GM18517 (cell line): ENCODE results near the gene ZNF768.
"Not testable (repeated sequence)": the region's sequence is repeated elsewhere in the genome, so short reads cannot be mapped to it uniquely, and the experiment has no call there.

Source experiments
- ATAC-seq: cut with Tn5 transposase; IDR thresholded peaks from one replicate; pipeline ENCODE4 v1.9.1; 2021; ENCODE audit warnings: mild to moderate bottlenecking, moderate library complexity; ENCODE audit not compliant: unreplicated experiment

The ZNF768 gene

DNA sequence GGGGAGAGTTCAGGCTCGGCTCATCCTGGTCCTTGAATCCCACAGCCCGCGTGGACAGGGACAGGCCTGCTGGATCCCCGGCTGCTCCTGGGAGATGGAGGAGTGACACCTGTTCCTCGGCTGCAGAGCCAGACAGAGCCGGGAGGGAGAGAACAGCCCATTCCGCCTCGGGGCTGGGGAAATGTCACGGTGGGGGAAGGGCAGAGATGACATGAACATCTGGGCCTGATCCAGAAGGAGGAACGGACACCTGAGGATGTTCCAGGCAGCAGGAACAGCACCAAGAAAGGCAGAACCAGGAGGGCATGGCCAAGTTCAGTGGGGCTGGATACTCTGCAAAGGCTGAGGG is 29.7 kb upstream of the ZNF768 start:
- no peak for ATAC-seq

DNA sequence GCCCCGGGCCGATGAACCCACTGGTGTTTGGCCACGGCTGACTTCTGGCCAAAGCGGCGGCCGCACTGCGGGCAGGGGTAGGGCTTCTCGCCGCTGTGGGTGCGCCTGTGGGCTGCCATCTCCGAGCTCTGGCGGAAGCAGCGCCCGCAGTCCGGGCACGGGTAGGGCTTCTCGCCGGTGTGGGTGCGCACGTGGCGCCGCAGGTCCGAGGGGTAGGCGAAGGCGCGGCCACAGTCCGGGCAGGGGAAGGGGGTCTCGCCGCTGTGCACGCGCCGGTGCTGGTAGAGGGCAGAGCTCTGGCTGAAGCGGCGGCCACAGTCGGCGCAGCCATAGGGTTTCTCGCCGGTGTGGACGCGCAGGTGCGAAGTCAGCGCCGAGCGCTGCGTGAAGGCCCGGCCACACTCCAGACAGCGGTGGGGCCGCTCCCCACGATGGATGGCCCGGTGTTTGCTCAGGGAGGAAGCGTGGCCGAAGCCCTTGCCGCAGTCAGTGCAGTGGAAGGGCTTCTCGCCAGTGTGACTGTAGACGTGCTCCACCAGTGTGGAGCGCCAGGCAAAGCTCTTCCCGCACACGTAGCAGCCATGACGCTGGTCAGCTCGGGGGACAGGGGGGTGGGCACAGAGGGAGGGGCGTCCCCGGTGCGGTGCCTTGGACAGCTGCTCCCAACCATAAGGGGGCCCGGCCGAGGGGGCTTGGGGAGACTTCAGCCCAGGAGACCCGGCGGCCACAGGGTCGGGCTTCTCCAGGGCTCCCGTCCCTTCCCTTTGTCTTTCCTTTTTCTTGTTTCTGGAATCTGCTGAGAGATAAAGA is 29.2 kb upstream of the ZNF768 start:
- ATAC-seq: no peak

DNA sequence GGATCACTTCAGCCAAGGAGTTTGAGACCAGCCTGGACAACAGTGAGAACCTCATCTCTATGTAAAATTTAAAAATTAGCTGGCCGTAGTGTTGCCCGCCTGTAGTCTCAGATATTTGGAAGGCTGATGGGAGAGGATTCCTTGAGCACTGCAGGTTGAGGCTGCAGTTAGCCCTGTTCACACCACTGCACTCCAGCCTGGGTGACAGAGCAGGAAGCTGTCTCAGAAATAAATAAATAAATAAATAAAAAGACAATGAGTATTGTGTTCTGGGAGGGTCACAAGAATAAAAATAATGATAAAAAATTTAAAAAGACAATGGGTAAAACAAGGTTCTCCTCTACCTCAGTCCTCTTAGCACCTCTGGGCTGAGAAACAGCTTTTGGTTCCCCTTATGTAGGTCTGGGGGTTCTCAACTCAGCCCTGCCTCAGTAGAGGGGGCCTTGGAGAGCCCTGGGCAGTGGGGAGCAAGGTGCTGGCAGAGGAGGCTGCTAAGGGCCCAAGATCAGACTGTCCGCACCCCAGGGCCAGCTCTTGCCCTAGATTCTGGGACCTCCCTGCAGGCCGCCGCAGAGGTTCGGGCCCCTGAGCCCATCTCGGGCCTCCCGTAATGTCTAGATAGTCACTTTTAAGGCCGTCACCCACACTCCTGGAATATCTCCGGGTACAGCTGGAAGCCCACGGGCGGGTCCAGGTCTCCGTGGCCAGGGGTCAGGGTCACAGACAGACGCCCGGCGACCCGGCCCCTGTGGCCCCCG is 28.4 kb upstream of the ZNF768 start:
- ATAC-seq: no peak

DNA sequence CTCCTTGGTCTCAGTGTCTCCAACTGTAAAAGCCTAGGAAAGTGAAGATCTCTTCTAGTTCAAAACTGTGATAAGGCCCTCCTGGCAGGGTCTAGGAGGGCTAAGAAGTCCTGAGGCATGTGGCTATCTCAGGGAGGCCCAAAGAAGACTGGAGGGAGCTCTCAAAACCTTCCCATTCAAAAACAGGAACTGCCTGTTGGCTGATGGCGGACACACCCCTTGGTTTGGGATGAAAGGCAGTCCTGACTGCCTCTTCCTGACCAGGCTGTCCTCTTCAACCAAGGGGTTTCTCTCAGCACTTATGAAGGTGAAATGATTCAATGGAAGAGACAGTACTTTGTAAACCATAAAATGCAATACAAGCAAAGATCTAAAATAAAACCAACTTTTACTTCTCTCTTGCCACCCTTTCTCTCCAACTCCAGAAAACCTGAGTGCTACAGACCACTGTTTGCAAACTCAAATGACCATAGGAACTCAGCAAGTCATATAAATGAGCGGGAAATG is 27.1 kb upstream of the ZNF768 start:
- no peak for ATAC-seq

DNA sequence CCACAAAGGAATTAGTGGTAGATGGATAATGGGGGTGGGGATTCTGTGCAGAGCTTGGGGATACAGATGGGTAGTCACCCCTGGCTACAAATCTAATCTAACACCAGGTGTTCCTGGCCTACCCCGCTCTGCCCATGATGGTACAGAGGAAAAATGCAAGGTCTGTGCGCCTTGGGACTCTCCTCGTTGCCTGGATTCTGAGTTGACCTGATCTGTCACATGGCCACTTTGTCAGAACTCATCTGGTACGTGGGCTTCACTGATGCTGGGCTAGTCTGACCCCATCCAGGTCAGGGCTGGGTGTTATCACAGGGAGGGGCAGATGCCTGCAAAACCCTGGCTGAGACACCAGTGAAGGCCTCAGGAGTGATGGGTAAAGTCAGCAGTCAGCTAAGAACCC is 26.6 kb upstream of the ZNF768 start:
- ATAC-seq: no peak

DNA sequence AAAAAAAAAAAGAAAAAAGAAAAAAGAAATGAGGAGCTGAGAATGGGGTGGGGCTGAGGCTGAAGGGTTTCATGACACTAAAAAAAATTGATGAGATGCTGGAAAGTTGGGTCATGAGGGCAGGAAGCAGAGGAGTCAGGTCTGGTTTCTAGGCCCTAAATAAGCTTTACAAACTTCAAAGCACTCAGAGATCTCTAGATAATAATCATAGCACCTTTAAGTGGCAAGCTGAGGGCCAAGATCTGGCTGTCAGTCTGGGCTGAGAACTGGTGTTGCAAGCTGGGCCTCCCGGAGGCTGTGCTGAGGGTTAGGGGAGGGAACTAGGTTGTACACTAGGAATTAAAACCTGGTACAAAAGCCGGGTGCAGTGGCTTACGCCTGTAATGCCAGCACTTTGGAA is 25.4 kb upstream of the ZNF768 start:
- ATAC-seq: no peak

DNA sequence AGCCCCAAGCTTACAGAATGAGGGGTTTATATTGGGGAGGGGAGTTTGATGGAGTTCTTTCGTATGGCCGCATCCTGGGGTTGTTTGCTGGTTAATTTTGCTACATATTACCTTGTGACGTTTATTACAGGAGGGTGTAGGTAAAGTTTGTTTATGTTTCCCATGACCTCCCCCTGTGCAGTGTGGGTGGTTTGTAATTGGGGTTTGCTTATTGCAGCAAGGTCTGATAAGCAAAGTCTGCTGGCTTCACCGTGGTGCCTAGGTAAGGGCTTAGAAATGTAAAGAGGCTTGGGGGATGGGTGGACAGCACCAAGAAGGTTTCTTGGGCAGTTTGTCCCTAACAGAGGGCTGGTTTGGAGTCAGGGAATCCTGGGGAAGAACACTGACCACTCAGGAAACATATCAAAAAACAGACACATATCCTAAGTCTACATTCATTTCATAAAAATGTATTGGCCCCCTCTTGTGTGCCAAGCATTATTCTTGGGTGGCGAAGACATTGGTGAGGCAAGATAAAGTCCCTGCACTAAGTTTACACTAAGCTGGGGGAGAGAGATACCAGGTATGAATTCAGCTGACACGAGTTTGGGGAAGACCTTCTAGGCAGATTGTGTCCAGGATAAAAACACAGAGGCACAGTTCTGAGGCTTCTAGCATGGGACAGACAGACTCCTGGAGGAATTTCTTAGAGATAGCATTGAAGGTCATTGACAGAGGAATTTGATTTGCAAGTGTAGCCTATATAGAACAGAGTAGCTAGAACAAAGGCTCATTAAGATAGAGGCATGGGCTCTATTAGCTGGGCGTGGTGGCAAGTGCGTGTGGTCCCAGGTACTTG is 22.3 kb upstream of the ZNF768 start:
- no peak for ATAC-seq

DNA sequence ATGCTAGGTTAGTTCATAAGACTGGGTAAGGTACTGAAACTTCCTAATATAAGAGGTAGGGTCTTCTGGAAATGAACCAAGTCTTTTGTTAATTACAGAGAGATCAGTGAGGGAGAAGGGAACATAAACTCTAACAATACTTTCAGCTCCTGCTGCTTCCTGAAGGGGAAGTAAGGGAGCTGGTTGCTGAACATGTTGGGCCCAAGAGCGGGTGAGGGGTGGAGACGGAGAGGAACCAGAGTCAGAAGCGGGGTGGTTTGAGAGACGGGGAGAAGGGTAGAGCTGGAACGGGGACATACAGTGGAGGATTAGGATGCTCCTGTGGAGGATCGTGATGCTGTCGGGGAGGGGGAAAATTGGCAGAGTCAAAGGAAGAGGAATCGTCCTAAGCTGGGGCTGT is 19.7 kb upstream of the ZNF768 start:
- ATAC-seq: no peak

DNA sequence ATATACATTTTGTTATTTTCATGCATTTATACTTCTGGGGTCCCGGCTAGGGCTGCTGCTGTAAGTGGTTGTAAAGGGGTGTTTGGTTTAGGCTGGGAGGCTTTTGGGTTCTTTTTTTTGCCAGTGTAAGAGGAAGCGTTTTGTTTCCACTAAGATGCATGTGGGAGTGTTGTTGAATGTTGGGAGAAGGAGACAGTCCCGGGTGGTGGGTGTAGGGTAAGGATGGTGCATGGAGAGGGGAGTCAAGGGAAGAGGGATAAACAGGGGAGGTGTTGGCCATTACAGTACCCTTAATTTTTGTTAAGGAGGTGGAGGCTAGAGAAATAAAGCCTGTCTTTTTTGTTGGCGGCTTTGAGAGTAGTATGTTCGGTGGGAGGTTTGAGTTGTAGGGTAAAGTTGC is 16.7 kb upstream of the ZNF768 start:
- no peak for ATAC-seq

DNA sequence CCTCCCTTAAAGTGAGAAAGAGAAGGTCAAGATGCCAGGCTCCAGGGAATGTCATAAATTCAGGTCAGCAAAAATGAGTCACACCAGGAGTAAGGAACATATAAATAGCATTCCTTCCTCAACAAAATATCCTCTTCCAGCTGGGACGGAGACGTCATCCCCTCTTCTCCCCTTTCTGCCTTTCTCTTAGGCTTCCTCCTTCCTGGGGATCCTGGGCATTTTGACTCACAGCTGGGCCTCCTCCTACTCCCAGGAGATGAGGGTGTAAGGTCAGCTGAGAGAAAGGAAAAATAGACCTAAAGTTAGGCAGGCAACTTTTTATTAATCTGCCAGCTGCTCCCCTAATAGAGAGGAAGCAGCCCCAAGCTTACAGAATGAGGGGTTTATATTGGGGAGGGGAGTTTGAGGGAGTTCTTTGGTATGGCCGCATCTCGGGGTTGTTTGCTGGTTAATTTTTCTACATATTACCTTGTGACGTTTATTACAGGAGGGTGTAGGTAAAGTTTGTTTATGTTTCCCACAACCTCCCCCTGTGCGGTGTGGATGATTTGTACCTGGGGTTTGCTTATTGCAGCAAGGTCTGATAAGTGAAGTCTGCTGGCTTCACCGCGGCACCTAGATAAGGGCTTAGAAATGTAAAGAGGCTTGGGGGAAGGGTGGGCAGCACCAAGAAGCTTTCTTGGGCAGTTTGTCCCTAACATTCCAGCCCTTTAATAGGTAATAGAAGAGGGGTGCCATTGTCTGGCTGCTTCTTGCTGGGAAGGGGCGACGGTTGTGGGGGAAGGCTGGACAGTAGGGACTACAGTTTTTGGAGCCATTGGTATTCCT is 15.3 kb upstream of the ZNF768 start:
- no peak for ATAC-seq

DNA sequence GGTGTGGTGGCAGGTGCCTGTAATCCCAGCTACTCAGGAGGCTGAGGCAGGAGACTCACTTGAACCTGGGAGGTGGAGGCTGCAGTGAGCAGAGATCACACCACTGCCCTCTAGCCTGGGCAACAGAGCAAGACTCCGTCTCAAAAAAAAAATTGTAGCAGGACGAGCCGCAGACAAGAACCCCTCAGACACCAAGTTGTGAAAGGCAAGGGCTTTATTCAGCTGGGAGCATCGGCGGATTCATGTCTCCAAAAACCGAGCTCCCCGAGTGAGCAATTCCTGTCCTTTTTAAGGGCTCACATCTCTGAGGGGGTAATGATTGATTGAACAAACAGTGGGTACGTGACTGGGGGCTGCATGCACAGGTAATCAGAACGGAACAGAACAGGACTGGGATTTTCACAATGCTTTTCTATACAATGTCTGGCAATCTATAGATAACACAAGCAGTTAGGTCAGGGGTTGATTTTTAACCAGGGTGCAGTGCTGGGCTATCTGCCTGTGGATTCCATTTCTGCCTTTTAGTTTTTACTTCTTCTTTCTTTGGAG is 14.6 kb upstream of the ZNF768 start:
- ATAC-seq: not testable (repeated sequence)

DNA sequence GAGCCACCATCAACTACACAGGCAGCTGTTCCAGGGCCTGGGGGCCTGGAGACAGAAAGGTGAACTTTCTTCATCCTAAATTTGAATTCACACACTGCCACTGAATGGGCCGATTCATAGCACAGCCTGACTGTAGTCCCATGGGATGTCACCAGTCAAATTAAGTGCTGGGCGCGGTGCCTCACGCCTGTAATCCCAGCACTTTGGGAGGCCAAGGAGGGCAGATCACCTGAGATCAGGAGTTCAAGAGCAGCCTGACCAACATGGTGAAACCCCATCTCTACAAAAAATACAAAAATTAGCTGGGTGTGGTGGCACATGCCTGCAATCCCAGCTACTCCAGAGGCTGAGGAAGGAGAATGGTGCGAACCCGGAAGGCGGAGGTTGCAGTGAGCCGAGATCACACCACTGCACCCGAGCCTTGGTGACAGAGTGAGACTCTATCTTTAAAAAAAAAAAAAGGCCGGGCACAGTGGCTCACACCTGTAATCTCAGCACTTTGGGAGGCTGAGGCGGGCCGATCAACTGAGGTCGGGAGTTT is 13.7 kb upstream of the ZNF768 start:
- ATAC-seq: not testable (repeated sequence)

DNA sequence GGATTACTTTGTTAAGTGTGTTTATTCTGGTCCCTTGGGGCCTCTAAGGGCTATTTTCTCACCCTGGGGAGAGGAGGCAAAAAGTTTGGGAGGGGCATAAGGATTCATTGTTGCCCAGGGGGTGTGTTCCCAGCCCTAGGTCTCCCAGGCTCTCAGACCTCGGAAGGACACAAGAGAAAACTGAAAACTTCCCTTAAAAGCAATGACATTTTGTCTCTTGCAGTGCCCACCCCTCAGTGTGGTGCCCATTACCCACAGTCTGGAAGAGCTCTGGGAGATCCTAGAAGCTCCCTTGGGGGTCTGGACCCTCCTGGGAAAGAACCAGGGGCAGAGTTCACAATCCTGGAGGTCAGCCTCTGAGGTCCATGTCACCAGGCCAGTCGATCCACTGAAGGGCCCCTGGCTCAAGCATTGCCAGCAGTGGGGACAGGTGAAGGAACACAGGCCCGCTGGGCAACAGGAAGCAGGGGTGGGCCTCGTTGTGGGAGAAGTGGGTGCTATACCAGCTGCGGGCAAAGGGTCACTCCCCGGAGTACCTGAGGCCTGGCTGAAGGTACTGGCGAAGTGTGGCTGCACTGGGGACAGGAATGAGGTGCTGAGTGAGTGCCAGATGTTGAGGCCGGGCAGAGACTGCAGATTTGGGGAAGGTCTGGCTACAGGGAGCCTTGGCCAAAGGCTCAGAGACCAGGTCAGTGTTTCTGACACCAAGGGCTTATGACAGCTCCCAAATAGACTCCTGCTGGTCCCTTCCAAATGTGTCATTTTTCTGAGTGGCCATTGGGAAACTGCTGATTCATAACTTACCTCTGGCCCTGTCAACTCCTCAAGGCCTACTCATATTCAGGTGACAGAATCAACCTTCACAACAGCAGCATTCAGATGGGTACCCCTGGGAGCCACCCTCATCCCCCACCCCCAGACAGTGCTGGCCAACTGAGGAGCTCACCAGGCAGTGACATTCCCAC is 12.9 kb upstream of the ZNF768 start:
- no peak for ATAC-seq

DNA sequence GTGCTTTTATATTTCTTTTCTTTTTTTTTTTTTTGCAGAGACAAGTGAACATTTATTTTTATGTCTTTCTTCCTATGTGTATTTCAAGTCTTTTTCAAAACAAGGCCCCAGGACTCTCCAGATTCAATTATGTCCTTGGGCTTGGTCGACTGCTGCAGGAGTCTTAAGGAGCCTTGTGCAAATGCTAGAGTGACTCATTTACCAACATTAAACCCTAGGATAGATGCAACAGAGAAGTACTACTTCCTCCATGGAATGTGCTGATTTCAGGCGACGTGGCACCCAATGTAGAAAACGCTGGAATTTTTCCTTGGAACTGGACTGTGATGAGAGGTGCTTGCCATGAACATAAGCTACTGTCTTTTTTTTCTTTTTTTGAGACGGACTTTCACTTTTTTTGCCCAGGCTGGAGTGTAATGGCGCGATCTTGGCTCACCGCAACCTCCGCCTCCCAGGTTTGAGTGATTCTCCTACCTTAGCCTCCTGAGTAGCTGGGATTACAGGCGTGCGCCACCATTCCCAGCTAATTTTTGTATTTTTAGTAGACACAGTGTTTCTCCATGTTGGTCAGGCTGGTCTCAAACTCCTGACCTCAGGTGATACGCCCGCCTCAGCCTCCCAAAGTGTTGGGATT is 10.1 kb upstream of the ZNF768 start:
- not testable (repeated sequence) for ATAC-seq

DNA sequence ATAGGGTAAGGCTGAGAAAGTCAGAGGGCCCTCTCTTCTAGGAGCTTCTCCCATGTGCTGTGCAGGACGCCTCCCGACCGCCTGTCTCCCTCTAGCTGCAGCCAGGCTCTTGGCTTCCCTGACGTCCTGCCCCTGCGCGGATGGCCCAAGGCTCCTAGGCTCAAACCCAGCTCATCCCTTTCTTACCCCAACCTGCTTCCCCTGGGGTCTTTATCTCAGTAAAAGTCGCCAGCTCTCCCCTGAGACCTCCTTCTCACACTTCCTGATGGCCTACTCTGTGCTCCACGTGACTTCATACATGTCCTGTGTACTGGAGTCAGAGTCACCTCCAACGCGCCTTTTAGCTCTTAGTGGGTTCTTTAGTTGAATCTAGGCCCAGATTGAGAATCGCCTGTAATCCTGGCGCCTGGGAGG is 9.4 kb upstream of the ZNF768 start:
- no peak for ATAC-seq

DNA sequence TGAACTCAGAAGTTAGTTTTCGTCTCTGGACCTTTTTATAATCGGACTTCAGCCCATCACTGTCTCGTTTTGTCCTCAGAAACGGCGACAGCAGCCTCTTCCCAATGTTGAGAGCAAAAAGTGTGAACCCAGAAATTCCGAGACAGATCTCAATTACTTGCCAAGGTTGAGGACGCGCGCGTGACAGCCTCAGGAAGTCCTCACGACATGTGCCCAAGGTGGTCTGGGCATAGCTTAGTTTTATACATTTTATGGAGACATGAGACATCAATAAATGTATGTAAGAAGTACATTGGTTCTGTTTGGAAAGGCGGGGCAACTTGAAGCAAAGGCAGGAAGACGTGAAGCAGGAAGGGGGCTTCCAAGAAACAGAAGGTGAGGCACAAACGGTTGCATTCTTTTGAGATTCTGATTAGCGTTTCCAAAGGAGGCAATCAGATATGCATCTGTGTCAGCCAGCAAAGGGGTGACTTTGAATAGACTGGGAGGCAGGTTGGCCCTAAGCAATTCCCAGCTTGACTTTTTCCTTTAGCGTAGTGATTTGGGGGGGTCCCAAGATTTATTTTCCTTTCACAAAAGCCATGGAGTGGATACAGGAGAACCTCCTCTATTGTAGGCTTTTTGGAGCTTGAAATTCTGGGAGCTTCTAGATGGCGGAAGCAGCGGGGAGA is 8.9 kb upstream of the ZNF768 start:
- ATAC-seq: peak; percentile 15

DNA sequence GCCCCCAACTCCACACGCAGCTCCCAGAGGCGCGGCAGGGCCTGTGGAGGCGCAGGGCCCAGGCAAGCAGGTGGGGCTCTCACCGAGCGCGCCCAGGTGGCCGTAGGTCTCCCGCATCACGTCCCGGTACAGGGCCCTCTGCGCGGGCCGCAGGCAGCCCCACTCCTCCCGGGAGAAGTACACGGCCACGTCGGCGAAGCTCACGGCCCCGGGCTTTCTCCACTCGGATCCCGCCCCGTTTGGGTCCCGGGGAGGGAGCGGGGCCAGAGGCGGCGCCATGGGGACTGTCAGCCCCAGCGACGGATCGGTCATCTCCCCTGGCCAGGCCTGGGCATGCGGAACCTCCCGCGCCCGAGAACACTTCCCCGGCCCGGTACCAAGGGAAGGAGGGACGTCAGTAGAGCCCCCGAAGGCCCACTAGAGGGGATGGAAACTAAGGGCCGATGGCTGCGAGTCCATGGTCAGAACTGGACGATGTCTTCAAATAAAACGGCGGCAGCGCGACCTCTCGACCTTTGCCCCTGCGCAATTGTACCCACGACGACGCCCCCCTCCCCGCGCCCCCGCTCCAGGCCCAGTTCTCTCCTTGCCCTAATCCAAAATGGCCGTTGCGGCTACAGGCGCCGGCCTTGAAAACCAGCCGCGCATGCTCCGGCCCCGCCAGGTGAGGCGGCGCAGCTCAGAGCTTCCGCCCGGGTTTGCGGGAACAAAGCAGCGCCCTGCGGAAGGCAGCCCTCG is 8.2 kb upstream of the ZNF768 start, which contains the start of gene ZNF747:
ZNF747 (minus strand) TSS at position 491 of the 738 bp plus-strand sequence; CDS start at position 312, 179 bp downstream.
- ATAC-seq: peak; percentile 58
